GM18517 (cell line): Measurements from ENCODE around the gene HMX3.

Experiments used
- ATAC-seq: cut with Tn5 transposase; IDR thresholded peaks from one replicate; pipeline ENCODE4 v1.9.1; 2021; ENCODE audit warnings: mild to moderate bottlenecking, moderate library complexity; ENCODE audit not compliant: unreplicated experiment

The HMX3 gene

DNA sequence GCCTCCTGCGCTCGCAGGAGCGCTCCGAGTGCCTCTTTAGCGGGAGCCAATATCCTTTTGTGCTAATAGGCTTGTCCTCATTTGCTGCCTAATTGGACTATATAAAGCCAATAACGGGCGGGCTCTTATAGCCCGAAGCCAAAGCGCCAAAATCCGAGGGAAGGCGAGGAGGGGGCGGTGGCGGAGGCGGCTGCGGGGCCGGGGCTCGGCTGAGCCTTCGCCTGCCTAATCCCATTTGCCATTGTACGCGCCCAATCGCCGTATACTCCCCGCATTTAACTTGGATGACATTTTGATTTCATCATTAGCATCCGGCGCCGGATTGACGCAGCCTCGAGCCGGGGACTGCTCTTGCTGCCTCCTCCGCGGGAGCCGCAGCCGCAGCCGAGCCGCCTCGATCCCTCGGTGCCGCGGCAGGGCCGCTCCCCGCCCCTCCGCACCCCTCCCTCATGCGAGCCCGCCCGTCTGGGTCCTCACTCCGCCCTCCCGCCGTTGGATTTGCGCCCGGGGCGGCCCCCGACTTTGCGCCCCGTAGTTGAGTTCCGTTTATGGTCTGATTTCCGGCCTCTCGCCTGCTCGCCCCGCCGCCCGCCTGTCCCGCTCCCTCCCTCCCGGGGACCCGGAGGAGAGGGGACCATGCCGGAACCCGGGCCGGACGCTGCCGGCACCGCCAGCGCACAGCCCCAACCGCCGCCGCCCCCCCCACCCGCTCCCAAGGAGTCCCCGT is at the start of gene HMX3:
Gene HMX3 (plus strand): TSS at position 556 of the 727 bp plus-strand sequence. CDS start 81 bp downstream, at position 637.
- no peak for ATAC-seq

DNA sequence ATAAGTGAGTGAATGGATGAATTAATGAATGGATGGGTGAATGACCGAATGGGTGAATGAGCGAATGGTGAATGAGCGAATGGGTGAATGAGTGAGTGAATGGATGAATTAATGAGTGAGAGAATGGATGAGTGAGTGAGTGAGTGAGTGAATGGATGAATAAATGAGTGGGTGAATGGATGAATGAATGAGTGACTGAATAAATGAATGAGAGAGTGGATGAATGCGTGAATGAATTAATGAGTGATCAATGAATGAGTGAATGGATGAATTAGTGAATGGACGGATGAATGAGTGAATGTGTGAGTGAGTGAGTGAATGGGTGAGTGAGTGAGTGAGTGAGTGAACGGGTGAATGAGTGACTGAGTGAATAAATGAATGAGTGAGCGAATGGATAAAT is 49.5 kb upstream of the HMX3 start:
- no peak for ATAC-seq

DNA sequence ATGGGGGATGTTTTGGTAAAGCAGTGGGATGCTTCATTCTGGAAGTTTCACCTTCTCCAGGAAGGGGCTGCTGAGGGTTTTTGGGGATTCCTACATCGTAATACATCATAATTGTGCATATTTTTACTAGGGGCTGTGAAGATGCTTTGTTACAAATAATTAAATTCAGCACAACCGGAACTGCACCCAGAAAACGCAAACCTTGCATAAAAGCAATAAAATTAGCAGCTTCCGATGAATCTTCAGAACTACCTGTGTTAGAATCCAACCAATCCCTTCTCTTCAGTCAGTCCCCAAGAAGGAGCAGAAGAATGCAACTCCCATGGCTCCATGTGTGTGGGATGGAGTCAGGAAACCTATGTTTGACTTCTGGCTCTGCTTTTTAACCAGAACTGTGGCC is 48.4 kb upstream of the HMX3 start:
- no peak for ATAC-seq

DNA sequence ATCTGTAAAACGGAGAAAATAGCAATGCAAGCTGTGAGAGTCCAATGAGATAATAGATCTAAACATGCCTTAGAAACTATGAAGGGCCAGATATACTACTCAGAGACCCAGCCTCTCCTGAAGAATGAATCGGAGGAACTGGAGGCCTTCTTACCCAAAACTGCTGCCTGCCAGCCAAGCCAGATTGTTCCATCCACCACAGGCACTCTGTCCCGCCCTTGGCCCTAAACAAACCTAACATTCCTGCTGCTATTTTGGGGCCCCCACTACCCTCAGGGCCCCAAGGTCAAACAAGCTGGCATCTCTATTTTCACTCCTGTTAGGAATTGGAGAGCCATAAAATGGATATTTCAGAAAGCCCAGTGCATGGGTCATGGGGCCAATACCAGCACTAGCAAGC is 48.0 kb upstream of the HMX3 start:
- ATAC-seq = no peak

DNA sequence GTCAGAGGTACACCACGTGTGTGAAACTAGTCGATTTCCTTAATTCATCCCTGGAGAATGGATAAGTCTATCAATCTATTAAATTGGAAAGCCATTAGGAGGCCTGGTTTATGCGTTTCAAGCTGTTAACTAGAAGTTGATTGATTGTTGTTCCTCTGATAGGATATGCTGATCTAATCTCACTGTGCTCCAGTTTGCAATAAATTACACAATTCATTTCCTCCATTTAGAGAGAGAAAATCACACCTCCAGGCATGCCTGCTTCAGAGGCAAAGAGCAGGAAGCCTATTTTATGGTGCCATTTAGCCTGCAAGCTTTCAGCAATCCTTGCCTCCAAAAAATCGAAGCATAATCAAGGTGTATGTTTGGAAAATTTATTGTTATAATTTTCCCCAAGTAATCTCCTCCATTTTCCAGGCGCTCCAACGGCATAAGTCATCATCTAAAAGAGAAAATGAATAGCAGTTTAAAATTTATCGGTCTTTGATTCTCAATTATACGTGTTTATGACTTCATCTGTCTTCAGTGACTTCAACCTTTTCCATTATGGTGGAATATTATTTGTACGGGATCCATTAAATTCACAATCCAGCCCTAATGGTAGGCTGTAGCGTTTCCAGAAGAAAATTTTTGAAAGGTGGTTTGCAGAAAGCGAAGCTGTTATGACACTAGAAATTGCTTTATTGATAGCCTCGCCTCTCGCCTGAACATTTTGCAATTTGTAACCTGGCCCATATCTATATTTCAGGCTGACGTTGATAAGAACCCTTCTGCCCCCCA is 42.9 kb upstream of the HMX3 start:
- ATAC-seq = no peak

DNA sequence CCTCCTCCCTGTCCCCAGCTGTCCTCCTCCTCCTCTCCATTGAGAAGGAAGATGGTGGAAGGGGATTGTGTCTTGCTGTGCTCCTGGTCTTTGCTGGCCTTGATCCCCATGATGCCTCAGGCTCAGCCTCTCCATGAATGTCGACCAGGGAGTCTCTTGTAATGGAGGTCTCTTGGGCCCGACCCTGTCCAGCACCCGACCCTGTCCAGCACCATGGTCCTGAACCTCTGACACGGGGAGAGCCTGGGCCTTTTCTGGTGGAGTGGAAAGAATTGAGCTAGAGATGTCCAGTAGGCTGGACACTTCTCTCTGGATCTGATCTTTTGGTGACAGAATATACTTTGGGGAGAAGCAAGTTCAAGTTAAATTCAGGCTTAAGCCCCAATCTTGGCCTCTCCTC is 42.3 kb upstream of the HMX3 start:
- ATAC-seq = no peak

DNA sequence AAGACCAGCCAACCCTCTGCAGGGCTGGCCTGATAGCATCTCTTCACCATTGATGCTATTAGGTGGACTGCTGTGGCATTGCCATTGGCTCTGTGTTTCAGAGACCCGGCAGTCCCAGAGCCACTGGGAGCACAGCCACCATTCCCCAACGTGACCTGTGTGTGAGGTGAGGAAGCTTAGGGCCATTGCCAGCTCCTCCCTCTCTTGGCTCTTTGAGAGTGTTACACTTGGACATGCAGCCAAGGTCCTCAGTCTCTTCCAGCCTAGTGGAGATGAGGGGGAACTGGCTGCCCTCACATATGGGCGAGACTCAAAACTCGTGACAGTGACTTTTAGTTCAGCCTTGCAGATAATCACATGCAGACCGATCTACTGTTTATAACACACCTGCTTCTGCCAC is 39.3 kb upstream of the HMX3 start:
- ATAC-seq = no peak

DNA sequence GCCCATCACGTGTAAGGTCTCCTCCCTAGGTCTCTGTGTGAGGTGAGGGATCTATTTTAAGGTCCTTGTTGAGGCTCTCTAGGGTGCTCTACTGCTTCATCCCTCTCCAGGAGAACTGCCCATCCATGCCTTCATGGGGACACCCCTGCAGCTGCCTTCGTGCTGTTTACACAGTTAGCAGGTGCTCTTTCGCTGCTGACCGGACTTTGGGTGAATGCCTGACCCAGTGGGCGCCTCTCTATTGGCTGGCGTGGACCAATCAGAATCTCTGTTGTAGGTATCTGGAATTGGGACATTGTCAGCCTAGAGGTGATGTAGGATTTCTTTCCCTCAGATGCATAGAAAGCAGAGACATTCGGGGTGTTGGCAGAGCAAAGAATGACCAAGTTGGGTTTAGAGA is 38.7 kb upstream of the HMX3 start:
- ATAC-seq = no peak

DNA sequence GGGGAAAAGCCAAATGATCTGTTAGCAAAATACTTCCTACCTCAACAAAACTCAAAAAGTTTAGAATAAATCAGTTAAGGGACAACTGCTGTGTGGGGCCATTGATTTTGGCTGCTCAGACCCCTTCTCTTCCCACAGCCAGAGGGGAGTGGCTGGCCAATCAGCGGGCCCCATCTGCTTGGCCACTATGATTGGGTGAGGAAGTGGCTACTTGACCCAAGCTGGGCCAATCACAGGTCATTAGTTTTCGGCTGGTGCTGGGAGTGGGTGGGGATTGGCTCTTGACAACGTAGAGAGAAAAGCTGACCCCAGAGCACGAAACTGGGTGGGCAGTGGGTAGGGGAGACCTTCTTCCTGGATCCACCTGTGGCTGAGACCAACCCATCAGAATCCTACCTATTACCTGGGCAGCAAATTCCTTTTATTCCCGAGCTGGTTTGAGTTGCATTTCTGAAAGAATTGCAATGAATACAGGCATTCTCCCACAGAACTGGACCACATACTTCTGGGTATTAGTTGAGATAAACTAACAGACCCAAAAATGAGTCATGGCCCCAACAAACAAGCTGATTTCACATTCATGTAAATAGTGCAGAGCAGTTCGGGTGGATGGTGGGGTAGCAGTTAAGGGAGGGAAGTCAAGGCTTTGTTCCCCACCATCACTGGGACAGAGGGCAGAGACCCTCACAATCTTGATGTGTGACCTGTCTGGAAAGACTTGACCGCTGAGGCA is 35.6 kb upstream of the HMX3 start:
- ATAC-seq = no peak

DNA sequence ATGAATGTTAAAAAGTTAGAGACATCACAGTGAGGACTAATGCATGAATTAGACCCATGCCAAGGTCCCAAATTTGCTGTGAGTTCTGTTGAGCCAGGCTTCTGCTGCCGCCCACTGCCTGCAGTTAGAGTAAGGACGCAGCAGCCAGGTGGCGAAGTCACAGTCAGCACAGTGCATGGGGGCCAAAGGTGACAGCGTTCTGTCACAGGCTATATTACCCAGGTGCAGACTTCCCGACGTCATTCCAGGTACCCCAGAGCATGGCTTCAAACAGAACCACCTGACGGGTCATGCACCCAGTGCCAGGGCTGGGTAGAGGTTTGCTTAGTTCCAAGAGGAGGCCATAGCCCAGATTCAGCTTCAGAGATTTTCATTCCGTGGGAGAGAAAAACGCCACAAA is 33.9 kb upstream of the HMX3 start:
- ATAC-seq = no peak

DNA sequence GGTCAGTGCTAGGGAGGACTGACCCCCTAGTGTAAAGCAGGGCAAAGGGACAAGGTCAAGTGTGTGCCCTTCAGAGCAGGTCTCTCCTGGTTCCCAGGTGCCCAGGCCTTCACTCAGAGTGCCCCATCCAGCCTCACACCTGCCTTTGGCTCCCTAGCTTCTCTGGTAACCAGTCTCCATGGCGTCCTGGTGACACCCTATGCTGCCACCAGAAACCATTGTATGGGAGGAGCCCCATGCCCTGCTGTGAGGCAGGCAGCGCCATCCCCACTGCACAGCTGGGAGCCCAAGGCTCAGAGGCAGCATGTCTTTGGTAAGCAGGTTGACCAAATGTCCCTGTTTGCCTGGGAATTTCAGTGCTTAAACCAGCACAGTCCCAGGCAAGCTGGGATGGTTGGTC is 33.1 kb upstream of the HMX3 start:
- ATAC-seq = no peak

DNA sequence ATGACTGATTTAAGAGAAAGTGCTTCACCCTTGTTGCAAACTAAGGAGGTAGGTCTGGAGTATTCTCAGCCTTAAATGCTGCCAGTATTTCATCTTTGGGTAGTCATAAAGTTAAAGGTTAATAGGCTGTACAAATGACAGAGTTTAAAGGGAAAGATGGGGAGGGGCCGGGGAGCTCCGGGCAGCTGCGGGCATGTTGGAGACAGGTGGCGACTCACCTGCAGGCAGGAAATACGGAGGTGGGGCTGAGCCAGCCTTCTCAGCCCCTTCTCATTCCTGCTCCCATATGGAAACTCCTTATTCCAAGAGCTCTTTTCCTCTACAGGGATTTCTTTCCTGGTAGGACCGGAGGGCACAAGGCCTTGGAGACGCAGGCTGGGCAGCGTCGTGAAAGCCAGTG is 31.8 kb upstream of the HMX3 start:
- ATAC-seq = no peak

DNA sequence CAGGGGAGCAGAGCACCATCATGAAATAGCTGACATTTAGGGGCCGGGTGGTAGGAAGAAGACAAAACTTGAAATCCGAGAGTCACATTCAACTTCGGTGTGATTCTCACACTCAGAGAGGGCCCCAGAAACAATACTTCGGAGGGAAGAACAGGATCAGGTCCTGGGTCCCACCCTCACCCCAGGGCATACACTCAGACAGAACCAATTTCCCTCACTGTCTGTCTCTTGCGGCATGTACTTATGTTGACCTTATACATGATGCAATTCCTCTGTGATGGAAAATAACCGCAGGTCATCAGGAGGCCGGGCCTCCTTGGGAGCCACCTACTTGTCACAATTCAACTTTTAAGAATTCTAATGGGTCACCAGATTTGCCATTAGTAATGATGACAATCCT is 26.3 kb upstream of the HMX3 start:
- ATAC-seq = no peak

DNA sequence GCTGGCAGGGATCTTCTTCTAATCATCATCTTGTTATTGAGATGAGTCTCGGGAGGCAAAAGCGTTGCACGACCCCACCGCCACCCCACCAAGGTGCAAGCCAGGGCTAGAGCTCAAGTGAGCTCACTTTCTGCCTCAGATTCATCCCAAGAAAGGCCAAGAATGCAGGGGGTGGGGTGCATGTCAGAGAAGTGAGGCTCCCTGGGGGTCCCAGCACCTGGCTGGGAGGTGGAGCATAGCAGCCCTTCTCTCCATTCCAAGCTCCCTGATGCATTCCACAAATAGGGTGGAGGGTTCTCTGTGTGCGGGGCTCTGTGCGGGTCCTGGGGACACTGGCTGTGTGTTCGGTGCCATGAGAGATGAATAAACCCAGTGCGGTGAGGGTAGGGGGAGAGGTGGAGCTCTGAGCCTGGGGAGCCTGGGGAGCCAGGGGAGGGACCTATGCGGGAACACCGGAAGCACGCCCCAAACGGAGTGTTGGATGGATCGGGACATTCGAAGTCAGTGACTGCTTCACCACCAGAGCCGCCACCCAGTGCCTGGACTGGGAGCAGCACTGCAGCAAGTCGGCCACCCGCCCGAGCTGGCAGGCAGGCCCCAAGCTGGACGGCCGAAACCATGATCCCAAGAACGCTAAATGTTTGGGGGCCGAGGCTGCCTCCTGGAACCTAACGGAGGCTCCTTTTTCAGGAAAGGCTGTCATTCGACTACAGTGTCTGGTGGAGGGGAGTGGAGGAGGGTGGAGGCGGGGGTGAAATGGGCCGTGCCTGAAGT is 17.9 kb upstream of the HMX3 start:
- no peak for ATAC-seq

DNA sequence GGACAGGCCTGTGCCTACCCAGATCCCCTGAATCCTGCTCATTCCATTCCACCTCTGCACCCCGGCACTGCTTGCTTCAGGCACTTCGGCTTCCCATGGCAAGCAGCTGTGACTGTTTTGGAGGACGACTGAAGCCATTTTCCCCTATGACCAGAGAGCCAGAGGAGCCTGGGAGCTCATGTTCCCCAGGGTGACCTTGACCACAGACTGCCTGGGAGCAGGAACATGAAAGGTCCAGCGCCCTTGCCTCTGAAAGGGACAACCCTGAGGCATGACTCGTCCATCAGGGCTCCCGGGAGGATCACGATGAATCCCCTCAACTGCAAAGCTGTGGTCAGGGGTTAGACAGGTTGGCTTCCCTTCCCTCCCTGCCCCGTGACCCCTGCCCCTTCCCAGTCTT is 16.7 kb upstream of the HMX3 start:
- ATAC-seq = no peak

DNA sequence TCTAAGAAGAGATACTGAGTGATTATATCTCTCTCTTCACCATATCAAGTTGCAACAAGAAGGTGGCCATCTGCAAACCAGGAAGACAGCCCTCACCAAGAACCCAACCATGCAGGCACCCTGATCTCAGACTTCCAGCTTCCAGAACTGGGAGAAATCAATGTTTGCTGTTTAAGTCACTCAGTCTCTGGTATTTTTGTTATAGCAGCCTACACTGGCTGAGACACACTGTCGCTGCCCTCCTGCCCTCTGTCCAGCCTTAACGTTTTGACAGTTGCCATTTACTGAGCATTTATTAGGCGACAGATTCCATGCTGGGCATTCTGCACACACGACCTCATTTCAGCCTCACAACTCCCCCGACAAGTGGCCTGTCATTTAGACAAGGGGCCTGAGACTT is 9.5 kb upstream of the HMX3 start:
- no peak for ATAC-seq

DNA sequence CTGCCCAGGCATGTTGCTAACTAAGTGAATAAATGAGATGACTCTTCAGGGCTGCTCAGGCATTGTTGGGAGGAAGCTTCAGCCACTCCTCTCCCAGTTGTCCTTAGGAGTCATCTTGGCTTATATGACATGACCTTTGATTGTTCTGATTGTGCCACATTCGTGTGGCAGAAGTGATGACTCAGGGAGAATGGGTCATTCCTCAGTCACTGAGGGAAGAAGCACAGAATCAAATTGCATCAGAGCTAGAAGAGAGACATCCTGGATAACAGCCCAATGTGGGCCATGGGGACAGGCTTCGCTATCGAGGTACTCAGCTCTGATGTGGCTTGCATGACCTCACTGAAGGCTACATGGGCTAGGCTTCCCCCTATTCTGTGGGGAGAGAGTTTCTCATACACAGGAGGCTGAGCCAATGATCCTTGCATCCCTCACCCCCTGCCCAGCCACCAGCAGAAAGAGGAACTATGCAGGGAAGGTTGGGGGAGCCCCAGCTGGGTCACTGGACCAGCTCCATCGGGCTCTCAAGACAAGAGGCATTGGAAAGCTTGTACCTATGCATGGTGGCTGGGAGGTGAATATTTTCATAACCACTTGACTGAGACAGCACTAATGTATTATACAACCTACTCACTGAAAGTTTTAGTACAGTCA is 6.0 kb upstream of the HMX3 start:
- no peak for ATAC-seq

DNA sequence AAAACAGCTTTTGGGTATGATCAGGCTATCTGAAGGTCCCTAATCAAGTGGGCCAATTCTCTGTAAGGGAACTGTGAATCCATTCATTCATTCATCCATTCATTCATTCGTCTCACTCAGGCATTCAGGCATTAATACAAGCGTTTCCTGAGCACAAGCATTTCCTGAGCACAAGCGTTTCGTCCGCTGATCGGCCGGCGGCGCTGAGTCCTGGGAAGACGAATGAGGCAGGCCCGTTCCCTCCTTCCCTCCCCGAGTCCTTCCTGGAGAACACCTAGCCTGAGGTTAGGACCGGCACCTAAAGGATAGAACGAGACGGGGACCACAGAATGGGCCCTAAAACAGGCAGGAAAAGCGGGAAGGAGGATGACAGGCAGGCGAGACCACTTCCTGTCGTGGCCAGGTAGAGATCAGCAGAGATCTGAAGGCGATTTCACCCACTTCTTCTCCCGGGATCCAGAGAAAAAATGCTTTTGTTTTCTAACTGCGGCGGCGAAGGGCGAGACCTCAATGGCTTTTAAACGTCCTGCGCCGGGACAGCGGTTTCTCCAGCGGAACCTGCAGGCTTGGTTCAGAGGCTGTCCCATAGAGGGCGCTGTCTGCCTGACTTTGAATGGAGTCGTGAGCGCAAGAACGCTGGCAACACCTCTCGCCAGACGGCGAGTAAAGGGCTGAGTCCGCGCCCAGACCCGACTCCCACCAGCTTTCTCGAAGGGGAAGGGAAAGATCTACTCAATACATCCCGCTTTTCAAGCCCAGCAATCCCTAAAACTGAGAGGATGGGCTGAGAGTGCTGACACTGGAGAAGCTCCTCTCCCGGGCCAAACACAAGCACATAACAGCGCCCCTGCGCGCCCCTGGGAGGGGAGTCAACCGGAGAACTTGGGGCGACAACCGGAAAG is 2.9 kb upstream of the HMX3 start:
- peak; percentile 67 for ATAC-seq

DNA sequence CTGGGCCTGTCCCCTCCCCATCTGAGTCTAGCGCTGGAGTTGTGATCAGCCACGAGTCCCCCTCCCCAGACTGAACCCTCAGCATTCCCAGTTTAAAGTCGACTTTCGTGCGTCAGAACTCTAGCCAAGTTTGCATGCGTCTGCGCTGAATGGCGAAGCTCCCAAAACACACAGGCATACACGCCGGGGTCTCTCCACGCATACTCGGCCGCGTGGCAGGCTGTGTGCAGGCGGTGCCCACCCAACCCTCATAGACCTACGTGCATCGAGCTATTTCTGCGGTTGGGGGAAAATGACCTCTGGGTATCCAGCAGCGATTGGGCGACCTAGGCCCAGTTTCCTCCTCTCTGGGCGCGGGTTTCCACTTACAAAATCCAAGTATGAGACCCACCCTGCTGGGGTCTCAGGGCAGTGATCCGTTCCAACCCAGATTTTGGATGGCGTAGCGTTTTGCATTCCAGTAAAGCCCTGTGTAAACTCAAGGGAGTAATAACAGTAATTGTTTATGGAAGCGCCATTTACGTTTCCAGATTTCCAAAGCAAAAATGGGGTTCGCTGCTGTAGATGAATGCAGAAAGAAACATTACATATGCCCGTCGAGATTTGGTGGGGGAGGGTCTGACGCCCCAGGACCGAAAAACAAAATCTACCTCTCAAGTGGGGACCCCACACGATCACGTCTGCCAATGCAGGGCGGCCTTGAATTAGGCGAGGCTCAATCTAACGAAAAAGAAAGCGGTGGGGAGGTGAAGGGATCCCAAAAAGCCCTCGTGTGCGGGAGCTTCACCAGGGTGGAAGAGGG is 2.0 kb upstream of the HMX3 start:
- no peak for ATAC-seq
